ENCODE data around the gene DDRGK1.

DNA sequence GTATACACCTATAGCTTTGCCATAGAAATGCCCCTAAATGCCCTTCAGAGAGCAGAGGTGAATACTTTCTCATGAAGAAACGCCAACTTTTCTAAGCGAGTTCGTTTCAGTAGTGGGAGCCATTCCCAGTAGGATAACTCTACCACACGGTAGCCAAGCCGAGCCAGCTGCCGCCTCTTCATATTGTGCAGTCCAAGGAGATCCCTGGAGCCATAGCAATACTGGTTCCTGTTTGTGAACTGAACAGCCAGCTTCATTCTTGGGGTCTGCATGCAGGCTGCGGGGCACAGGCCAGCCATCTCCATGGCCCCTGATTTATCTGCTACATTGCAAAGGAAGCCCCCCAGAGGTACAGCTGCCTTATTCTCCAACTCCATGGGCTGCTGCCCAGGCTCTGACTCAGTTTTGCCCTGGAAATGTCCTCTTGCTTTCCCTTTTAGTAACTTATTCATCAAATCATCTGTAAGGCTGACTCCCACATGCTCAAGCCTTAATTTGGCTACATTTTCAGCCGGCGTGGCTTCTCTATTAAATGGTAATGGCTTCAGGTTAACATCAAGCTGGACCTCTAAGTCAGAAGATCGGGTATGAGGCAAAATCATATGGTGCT, 57.6 kb downstream of the DDRGK1 start:
- TF ChIP-seq, protein P1, sequence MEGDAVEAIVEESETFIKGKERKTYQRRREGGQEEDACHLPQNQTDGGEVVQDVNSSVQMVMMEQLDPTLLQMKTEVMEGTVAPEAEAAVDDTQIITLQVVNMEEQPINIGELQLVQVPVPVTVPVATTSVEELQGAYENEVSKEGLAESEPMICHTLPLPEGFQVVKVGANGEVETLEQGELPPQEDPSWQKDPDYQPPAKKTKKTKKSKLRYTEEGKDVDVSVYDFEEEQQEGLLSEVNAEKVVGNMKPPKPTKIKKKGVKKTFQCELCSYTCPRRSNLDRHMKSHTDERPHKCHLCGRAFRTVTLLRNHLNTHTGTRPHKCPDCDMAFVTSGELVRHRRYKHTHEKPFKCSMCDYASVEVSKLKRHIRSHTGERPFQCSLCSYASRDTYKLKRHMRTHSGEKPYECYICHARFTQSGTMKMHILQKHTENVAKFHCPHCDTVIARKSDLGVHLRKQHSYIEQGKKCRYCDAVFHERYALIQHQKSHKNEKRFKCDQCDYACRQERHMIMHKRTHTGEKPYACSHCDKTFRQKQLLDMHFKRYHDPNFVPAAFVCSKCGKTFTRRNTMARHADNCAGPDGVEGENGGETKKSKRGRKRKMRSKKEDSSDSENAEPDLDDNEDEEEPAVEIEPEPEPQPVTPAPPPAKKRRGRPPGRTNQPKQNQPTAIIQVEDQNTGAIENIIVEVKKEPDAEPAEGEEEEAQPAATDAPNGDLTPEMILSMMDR (IDR thresholded peaks at IDR 0.05; ENCODE audit: low read depth, low read length, poor library complexity, severe bottlenecking): no peak
- TF ChIP-seq EZH2phosphoT487 (IDR thresholded peaks at IDR 0.05; ENCODE audit: borderline replicate concordance, low read length): no peak
